GM21381 (cell line): Measurements from ENCODE around the gene GTF2F2.

Experiments
- ATAC-seq: cut with Tn5 transposase; IDR thresholded peaks from one replicate; pipeline ENCODE4 v1.9.1; 2021; ENCODE audit warnings: mild to moderate bottlenecking, moderate library complexity; ENCODE audit not compliant: unreplicated experiment

GTF2F2 gene

DNA sequence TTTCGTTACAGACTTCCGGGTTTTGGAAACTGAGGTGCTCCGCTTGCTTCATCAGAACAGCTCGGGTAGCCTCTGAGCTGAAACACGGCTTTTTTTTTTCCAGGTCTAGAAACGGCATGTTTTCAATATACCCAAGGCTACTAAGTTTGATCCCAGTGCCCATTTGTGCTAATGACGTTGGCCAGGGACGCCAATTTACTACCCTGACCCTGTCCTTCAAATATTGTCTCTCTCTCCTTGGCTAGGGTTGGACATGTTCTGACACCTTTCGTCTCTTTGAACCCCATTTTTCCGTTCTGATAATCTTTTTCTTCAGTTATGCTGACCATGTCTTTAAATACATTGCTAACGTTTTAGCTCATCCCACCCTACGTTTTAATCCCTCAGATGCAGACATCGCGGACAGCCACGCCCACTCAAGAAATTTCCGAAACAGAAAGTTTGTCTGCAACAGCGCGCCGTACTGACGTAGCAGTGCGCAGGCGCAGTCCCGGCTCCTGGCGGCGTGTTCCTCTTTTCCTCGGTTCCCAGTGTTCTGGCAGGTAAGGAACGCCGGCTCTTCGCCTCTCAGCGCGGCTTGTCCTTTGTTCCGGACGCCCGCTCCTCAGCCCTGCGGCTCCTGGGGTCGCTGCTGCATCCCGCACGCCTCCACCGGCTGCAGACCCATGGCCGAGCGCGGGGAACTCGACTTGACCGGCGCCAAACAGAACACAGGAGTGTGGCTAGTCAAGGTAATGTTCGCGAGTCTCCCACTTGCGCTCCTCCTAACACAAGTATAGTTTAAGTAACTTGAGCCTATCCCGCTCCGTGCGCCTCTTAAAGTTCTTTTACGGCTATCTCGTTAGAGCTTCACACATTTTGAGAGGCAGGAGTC is at the start of gene GTF2F2:
Gene GTF2F2 (plus strand): TSS at position 520 of the 874 bp plus-strand sequence. CDS start 146 bp downstream, at position 666.
- ATAC-seq: peak; percentile 85

DNA sequence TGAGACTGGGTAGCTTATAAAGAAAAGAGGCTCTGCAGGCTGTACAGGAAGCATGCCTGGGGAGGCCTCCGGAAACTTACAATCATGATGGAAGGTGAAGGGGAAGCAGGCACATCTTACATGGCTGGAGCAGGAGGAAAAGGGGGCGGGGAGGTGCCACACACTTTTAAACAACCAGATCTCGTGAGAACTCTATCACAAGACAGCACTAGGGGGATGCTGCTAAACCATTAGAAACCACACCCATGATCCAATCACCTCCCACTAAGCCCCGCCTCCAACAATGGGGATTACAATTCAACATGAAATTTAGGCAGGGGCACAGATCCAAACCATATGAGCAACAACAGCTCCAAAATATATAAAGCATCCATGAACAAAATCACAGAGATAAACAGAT is 46.5 kb upstream of the GTF2F2 start:
- ATAC-seq: no peak

DNA sequence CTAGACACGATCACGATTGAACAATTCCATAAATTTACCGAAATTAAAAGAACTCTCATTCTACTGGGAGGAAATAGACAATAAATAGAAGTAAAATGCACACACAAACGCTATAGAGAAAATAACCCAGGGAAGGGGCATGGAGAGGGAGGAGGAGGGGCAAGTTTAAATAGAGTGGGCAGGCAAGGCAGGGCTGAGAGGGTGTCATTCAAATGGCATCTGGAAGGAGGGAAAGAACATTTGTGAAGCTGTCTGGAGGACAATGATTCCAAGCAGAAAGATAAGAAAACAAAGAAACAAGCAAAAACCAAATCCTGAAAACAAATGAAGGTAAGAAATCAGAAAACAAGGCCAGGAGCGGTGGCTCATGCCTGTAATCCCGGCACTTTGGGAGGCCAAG is 45.6 kb upstream of the GTF2F2 start:
- no peak for ATAC-seq

DNA sequence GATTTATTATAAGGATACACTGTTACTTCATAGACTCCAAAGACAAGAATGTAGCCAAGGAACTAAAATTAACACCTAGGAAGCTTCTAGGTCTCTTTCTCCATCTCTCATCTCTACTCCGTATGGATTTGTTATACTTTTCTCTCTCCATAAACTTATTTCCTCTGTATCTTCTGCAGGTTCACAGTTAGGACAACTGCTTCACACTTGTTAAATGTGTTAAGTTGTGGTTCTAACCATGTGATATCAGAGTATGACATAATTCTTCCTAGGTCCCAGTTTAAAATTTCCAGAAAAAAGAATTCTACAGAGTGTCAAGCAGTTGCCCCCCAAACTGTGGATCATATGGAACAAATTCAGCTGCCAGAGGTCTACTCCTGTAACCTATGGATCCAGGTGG is 42.3 kb upstream of the GTF2F2 start:
- ATAC-seq: no peak

DNA sequence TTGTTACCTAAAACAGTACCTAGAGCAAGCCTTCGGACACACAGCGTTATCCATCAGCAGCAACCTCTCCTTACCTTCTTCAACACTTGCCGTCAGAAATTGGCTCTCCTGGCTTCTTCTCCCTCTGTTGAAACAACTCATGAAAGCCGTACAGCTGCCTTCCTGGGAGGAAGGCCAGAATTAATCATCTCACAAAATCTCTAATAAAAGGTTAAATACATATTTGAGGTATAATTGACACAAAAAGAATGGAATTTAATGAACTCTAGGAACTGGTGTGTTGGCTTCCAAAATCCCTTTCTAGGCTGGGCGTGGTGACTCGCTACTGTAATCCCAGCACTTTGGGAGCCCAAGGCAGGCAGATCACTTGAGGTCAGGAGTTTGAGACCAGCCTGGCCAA is 37.3 kb upstream of the GTF2F2 start:
- ATAC-seq: no peak

DNA sequence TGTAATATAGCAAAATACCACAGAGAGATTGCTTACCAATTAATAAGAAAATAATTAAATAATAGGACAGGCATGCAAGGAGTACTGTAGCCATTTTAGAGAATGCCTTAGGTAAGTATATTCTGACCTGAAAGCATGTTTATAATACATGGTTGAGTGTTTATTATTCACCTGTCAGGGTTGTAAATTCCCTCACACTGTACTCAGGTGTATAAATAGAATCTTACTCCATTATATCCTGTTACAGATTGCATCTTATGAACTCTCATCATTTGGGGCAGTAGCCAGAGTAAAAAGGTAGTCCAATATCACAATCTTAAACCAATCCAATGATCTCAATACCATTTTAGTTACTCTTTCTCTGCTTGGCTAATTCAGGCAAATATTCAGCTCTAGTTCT is 35.8 kb upstream of the GTF2F2 start:
- ATAC-seq: no peak

DNA sequence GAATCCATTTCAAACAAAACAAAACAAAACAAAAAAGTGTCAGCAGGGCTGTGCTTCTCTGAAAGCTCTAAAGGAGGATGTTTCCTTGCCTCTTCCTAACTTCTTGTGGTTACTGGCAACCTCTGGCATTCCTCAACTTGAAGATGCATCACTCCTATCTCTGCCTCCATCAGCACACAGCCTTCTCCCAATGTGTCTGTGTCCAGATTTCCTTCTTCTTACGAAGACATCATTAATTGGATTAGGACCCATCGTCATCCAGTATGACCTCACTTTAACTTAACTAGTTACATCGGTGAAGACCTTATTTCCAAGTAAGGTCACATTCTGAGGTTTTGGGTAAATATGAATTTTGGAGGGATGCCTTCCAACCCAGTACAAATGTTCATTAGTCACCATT is 33.8 kb upstream of the GTF2F2 start:
- no peak for ATAC-seq

GRCh38 chr13:45092663-45093062 is 27.6 kb upstream of the GTF2F2 start:
- ATAC-seq: no peak

GRCh38 chr13:45100573-45101262 is 19.6 kb upstream of the GTF2F2 start:
- ATAC-seq: no peak

GRCh38 chr13:45101327-45102018 is 18.8 kb upstream of the GTF2F2 start:
- ATAC-seq: no peak

GRCh38 chr13:45102136-45102507 is 18.2 kb upstream of the GTF2F2 start:
- ATAC-seq: no peak

- no peak for ATAC-seq
Measured at GRCh38 chr13:45103449-45103848, 16.9 kb upstream of the GTF2F2 start.

GRCh38 chr13:45104261-45104660 is 16.0 kb upstream of the GTF2F2 start:
- ATAC-seq: no peak

- no peak for ATAC-seq
Measured at GRCh38 chr13:45105895-45106294, 14.4 kb upstream of the GTF2F2 start.

- no peak for ATAC-seq
Measured at GRCh38 chr13:45107539-45107938, 12.8 kb upstream of the GTF2F2 start.

- ATAC-seq: peak; percentile 33
Measured at GRCh38 chr13:45108716-45109101, 11.6 kb upstream of the GTF2F2 start.

DNA sequence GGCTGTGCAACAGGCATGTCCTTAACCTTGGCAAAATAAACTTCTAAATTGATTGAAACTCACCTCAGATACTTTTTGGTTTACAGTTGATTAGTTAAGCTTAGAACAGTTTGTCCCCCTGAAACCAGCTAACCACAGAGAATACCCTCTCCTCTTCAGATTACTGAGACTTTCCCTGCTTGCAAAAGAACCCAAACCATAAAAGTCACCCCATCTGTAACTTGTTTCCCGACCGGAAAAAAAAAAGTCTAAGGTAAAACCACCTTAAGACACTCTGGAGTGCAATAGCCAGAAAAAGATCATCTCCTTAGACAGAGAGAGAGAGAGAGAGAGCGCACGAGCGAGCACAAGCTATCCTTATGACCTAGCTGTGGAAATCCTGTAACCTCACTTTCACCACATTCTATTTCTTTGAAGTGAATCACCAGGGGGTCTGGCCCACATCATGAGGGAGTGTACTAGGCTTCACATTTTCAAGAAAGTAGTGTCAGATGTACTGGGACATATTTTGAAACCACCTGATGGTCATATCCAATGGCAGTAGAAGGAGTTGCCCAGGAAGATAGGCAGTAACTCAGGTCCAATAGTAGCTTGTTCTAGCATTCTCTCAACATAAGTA is 11.1 kb upstream of the GTF2F2 start:
- peak; percentile 70 for ATAC-seq

GRCh38 chr13:45113233-45114224 is 6.8 kb upstream of the GTF2F2 start:
- no peak for ATAC-seq

DNA sequence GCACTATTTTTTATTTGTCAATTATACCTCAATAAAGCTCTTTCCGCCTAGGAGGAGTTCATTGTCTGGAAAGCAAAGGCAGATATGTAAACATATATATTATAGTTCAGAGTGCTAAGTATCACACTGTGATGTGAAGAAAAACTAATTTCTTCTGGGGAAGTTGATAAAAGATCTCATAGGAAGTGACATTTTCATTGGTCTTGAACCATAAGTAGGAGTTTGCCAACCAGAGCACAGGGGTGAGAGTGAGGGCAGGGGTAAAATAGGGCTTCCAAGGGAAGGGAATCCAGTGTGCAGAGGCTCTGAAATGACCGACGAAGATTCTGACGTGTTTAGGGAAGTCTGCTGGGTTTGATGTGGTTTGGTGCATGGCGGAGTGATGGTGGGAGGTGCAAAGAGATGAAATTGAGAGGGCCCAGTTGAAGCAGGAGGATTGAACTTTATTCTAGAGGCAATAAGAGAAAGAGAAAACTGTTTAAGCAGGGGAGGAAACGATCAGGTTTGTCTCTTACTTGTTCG is 780 bp upstream of the GTF2F2 start:
- peak; percentile 29 for ATAC-seq
